ENCODE results near the gene MAX. TPM values are rescaled to one million over a fixed set of nuclear protein-coding genes. Genes with fewer than 3 reads are reported as not detected.

Gene MAX
- total and polyA plus RNA-seq, 9 of the 15 experiments (the other 6 are each of a cell fraction or from before 2014, with no cell fraction given): 15.4 to 96.5 (median 51.6) TPM

GRCh38 chr14:65079201-65079600 lies 23.1 kb downstream of the MAX start:
- no TSS peak for BruUV-seq (replicated peaks)
- in situ Hi-C loops (cut with MboI): no loop called here

GRCh38 chr14:65077318-65077717 lies 25.0 kb downstream of the MAX start:
- TF ChIP-seq KDM4B (IDR thresholded peaks at IDR 0.05; ENCODE audit: borderline replicate concordance in 2 of 2, low read depth in 1 of 2) (no peak), RFX1 (IDR thresholded peaks at IDR 0.05) (no peak), RBM14 (IDR thresholded peaks at IDR 0.05; ENCODE audit: borderline replicate concordance, insufficient read depth, low read depth, low read length) (no peak), SP2 (IDR thresholded peaks at IDR 0.05; ENCODE audit: extremely low read depth, low read depth, low read length, poor library complexity, severe bottlenecking) (no peak), ZNF785 (CRISPR knock-in tag; IDR thresholded peaks at IDR 0.05) (no peak), KLF1 (tag; IDR thresholded peaks at IDR 0.05) (no peak)
- no TSS peak for BruUV-seq (replicated peaks)
- ATAC-seq (no peak), FAIRE-seq (no peak), DNase-seq (ENCODE audit: extremely low read depth in 1 of 4, low spot score in 3 of 4) (no peak)
- peaks cover 83% of the 10 kb centered on the region for H3K36me3 ChIP-seq (ENCODE audit: control insufficient read depth, insufficient read depth, low read length)
- H3K4me3 ChIP-seq: no peak overlapping the region
- H3K79me2 ChIP-seq (ENCODE audit: control insufficient read depth, insufficient read depth, low read length): peaks cover 9% of the 10 kb centered on the region
- CTCF ChIA-PET (ENCODE audit: low intra/inter-chr PET ratio): no interaction called here
- no peak overlapping the region for H3K27ac ChIP-seq (ENCODE audit: extremely low read depth, low read depth, low read length)
- H3K4me1 ChIP-seq (replicated peaks in 1 of 2; ENCODE audit: control insufficient read depth in 2 of 2, insufficient read depth in 2 of 2, low read length in 2 of 2): peaks cover 10 to 38% of the 10 kb centered on the region in 2 experiments
- no peaks in the 10 kb centered on the region; the same call in 1 of the 2 replicates for H4K20me1 ChIP-seq (replicated peaks; ENCODE audit: control insufficient read depth, insufficient read depth, low read length)
- no peak overlapping the region for H2AFZ ChIP-seq (ENCODE audit: low read depth, low read length)
- H3K9me3 ChIP-seq (replicated peaks; ENCODE audit: control insufficient read depth, insufficient read depth, low read depth, low read length): no peaks in the 10 kb centered on the region
- H3K4me2 ChIP-seq (ENCODE audit: insufficient read depth, low read length): no peak overlapping the region
- no peak overlapping the region for H3K9ac ChIP-seq (ENCODE audit: insufficient read depth in 1 of 2, low read depth in 2 of 2, low read length in 2 of 2)
- in situ Hi-C loops (cut with MboI): no loop called here
- no peaks in the 10 kb centered on the region for H3K27me3 ChIP-seq (ENCODE audit: control insufficient read depth in 2 of 2, insufficient read depth in 2 of 2, low read length in 2 of 2)
- 100% methylated on average over 2 of the region's 2 CpGs for WGBS (ENCODE audit: insufficient coverage, low coverage, missing lambda C conversion rate)
- POLR2A ChIA-PET: interaction anchor here (1.4 kb wide), 1 partner anchor 21 kb away, joined by 4 read pairs; no protein-coding TSS in a partner anchor
- intact Hi-C loops (cut with micrococcal nuclease): no loop called here
- H3K9me1 ChIP-seq (ENCODE audit: control insufficient read depth, insufficient read depth, low read length): peaks cover 8% of the 10 kb centered on the region

More at GRCh38 chr14:65079201-65079600, 23.1 kb downstream of the MAX start:
- Histone ChIP-seq H3K36me3 (ENCODE audit: control insufficient read depth, insufficient read depth, low read length) (peaks cover 85% of the 10 kb centered on the region), H3K9me1 (ENCODE audit: control insufficient read depth, insufficient read depth, low read length) (no peaks in the 10 kb centered on the region), H3K4me3 (no peak overlapping the region), H3K27ac (ENCODE audit: extremely low read depth, low read depth, low read length) (no peak overlapping the region), H3K9me3 (replicated peaks; ENCODE audit: control insufficient read depth, insufficient read depth, low read depth, low read length) (no peaks in the 10 kb centered on the region), H2AFZ (ENCODE audit: low read depth, low read length) (no peak overlapping the region), H3K27me3 (ENCODE audit: control insufficient read depth in 2 of 2, insufficient read depth in 2 of 2, low read length in 2 of 2) (no peaks in the 10 kb centered on the region), H3K9ac (ENCODE audit: insufficient read depth in 1 of 2, low read depth in 2 of 2, low read length in 2 of 2) (no peak overlapping the region), H3K4me2 (ENCODE audit: insufficient read depth, low read length) (no peak overlapping the region), H3K79me2 (ENCODE audit: control insufficient read depth, insufficient read depth, low read length) (peaks cover 9% of the 10 kb centered on the region), H3K4me1 (replicated peaks in 1 of 2; ENCODE audit: control insufficient read depth in 2 of 2, insufficient read depth in 2 of 2, low read length in 2 of 2) (peaks cover 0 to 21% of the 10 kb centered on the region in 2 experiments; a peak in 3 of 5 replicates), H4K20me1 (replicated peaks; ENCODE audit: control insufficient read depth, insufficient read depth, low read length) (no peaks in the 10 kb centered on the region; the same call in 1 of the 2 replicates)
- WGBS (ENCODE audit: insufficient coverage, low coverage, missing lambda C conversion rate): 89% methylated on average over 6 of the region's 6 CpGs
- POLR2A ChIA-PET: interaction anchor here (0.6 kb wide), 1 partner anchor 386 kb away, joined by 3 read pairs; no protein-coding TSS in a partner anchor
- CTCF ChIA-PET (ENCODE audit: low intra/inter-chr PET ratio): no interaction called here
- FAIRE-seq: no peak
- TF ChIP-seq MED1 (CRISPR knock-in tag; IDR thresholded peaks at IDR 0.05; ENCODE audit: borderline replicate concordance) (no peak), ZNF175 (CRISPR knock-in tag; IDR thresholded peaks at IDR 0.05; ENCODE audit: low read depth) (no peak), SNIP1 (IDR thresholded peaks at IDR 0.05; ENCODE audit: low read depth) (no peak)
- ATAC-seq: no peak
- intact Hi-C loops (cut with micrococcal nuclease): no loop called here
- DNase-seq (ENCODE audit: extremely low read depth in 1 of 4, low spot score in 3 of 4): no peak

All from K562 (cell line).